ENCODE measurements around the gene FAM241B.

Gene FAM241B

DNA sequence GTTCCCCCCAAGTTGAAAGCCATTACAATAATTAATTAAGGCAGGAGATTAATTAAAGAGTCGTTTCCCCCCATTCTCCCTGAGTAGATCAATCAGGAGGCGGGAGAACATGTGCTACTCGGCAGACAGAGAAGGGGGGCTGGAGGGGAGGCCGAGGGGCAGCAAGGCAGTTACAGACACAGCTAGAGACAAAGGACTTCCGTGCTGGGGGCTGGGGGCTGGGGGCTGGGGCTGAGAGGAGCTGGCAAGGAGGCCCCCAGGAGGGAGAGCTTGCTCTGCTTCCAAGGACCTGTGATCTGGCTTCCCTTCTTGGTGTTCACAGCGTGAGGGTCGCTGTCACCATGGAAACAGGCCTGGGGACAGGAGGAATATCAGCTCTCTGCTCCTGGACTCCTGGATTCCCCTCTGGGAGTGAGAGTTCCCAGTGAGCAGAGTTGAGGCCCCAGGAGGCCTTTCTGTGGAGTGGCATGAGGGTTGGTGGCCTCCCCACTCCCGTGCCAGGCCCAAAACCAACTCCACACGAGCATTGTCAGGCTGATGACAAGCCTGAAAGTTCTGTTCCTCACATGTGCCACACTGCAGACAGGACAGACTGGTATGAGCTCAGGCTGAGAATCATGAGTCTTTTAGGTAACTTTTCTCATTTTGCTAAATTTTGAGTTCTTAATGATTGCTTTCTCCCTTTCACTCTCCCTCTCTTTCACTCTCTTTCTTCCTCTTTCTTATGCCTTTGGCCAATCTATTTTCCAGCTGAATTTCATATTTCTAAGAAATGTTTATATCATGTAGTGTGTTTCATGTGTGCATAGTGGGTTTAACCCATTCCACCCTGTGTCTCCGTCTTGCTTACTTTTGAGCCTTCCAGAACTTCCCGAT lies 16.4 kb downstream of the FAM241B start:
- no peaks in the 10 kb centered on the region for H3K4me1 ChIP-seq
- H3K4me3 ChIP-seq (ENCODE audit: low read depth, low read length), result no peak overlapping the region
- H3K27me3 ChIP-seq, result no peaks in the 10 kb centered on the region
- no peaks in the 10 kb centered on the region for H3K9me3 ChIP-seq
- peak; percentile 62 for DNase-seq
- no peak for TF ChIP-seq CTCF (IDR thresholded peaks at IDR 0.05; ENCODE audit: low read depth, low read length)
- H3K36me3 ChIP-seq, result no peaks in the 10 kb centered on the region

- DNase-seq, result no peak
- no peak for TF ChIP-seq CTCF (IDR thresholded peaks at IDR 0.05; ENCODE audit: low read depth, low read length)
- H3K4me1 ChIP-seq, result no peaks in the 10 kb centered on the region
- H3K27me3 ChIP-seq, result no peaks in the 10 kb centered on the region
- no peaks in the 10 kb centered on the region for H3K9me3 ChIP-seq
- H3K36me3 ChIP-seq, result no peaks in the 10 kb centered on the region
- no peak overlapping the region for H3K4me3 ChIP-seq (ENCODE audit: low read depth, low read length)
Observed at GRCh38 chr10:69647126-69647525, 17.1 kb downstream of the FAM241B start.

DNA sequence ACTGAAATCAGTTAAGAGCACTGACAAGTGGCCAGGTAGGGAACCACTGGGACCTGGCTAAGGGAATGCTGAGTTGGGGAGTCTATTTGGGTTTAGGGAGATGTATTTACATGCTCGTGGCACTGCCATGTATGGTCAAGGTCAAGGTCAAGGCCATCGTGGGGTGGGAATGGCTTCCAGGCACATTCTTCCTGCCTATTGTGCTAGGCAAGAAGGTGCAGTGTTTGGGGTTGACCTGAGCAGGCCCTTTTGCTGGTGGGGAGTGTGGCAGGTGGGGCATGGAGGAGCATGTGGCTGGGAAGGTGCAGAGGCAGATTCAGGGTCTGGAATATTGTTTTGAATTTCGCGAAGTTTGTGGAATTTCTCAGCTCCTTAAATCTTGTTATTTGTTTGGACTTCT lies 17.8 kb downstream of the FAM241B start:
- Histone ChIP-seq H3K9me3 (no peaks in the 10 kb centered on the region), H3K4me3 (ENCODE audit: low read depth, low read length) (no peak overlapping the region), H3K4me1 (no peaks in the 10 kb centered on the region), H3K36me3 (no peaks in the 10 kb centered on the region), H3K27me3 (no peaks in the 10 kb centered on the region)
- no peak for DNase-seq
- TF ChIP-seq CTCF (IDR thresholded peaks at IDR 0.05; ENCODE audit: low read depth, low read length), result no peak

DNA sequence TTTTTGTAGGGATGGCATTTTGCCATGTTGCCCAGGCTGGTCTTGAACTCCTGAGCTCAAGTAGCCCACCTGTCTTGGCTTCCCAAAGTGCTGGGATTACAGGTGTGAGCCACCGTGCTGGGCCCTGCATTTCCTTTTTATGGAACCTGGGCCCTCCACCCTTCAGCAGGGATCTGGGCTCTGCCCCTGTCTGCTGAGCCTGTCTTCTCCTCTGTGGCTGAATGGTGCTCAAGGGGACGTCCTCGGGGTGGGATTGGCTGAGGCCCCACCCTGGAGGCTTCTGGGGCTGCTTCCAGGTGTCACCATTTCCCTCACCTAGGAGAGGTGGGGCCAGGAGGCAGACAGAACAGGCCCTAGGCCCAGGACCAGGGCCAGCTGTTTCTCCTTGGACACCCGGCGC lies 18.4 kb downstream of the FAM241B start:
- TF ChIP-seq CTCF (IDR thresholded peaks at IDR 0.05; ENCODE audit: low read depth, low read length), result no peak
- Histone ChIP-seq H3K4me3 (ENCODE audit: low read depth, low read length) (no peak overlapping the region), H3K4me1 (no peaks in the 10 kb centered on the region), H3K36me3 (no peaks in the 10 kb centered on the region), H3K9me3 (no peaks in the 10 kb centered on the region), H3K27me3 (no peaks in the 10 kb centered on the region)
- no peak for DNase-seq

- DNase-seq, result no peak
- no peak for TF ChIP-seq CTCF (IDR thresholded peaks at IDR 0.05; ENCODE audit: low read depth, low read length)
- Histone ChIP-seq H3K4me1 (no peaks in the 10 kb centered on the region), H3K36me3 (no peaks in the 10 kb centered on the region), H3K27me3 (no peaks in the 10 kb centered on the region), H3K4me3 (ENCODE audit: low read depth, low read length) (no peak overlapping the region), H3K9me3 (no peaks in the 10 kb centered on the region)
Observed at GRCh38 chr10:69649786-69650550, 19.9 kb downstream of the FAM241B start.
